ENCODE data around the gene PRKAG1.

DNA sequence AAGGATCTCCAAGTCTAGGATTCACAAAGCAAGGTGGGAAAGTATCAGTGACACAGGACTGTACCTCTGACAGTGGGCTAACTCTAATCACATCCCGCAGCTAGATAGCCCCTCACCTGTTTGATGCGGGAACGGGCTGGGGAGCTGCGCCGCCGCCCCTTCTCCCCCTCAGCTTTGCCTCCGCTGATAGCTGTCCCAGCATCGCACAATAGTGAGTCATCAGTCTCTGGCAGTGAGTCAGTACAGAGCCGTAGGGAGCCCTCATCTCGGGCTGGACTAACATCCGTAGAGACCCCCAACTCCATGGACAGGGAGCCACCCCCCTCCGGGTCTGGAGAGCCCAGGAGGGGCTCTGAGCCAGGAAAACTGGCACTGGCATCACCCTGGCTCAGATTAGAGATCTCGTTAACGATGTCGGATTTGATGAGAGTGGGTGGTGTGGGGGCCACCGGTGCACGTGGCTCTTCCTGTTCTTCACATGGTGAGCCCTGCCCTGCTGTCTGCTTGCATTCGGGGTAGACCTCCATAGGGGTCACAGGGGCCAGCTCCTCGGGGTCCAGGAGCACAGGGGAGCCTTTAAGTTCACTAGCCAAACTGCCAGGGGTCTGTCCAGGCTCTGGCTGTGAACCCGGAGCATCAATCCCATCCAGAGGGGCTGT is 31.1 kb upstream of the PRKAG1 start:
- TF ChIP-seq, protein P1, sequence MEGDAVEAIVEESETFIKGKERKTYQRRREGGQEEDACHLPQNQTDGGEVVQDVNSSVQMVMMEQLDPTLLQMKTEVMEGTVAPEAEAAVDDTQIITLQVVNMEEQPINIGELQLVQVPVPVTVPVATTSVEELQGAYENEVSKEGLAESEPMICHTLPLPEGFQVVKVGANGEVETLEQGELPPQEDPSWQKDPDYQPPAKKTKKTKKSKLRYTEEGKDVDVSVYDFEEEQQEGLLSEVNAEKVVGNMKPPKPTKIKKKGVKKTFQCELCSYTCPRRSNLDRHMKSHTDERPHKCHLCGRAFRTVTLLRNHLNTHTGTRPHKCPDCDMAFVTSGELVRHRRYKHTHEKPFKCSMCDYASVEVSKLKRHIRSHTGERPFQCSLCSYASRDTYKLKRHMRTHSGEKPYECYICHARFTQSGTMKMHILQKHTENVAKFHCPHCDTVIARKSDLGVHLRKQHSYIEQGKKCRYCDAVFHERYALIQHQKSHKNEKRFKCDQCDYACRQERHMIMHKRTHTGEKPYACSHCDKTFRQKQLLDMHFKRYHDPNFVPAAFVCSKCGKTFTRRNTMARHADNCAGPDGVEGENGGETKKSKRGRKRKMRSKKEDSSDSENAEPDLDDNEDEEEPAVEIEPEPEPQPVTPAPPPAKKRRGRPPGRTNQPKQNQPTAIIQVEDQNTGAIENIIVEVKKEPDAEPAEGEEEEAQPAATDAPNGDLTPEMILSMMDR (conservative IDR thresholded peaks at IDR 0.05; ENCODE audit: low read length): no peak
- TF ChIP-seq EZH2phosphoT487 (IDR thresholded peaks at IDR 0.05; ENCODE audit: borderline replicate concordance, low read depth, low read length): no peak

Measured in OCI-LY7 (cell line).